ENCODE data around the gene STXBP6.

GRCh38 chr14:24965578-24965933 is 84.4 kb downstream of the STXBP6 start:
- no peak for TF ChIP-seq CTCF (IDR thresholded peaks at IDR 0.05; ENCODE audit: insufficient read depth, low read length)
- no peak for TF ChIP-seq SPI1 (IDR thresholded peaks at IDR 0.05; ENCODE audit: borderline replicate concordance, low read depth)
- TF ChIP-seq GABPA (IDR thresholded peaks at IDR 0.05; ENCODE audit: low read depth), result no peak
